H9 (cell line): Measurements from ENCODE around the gene UBA1. TPM values are rescaled to one million over a fixed set of nuclear protein-coding genes. Genes with fewer than 3 reads are reported as not detected.

ENCODE experiments used
- DNase-seq: peaks from one replicate; pipeline ENCODE4 v3.0.0-alpha.2; 2017
- H2AFZ ChIP-seq: one replicate; pipeline ENCODE4 v1.6.1; 2013; ENCODE audit warnings: mild to moderate bottlenecking, low read length, control low read depth, moderate library complexity
- H2AK5ac ChIP-seq: 2 replicates; pipeline ENCODE4 v1.6.1; 2013; ENCODE audit warnings: low read length, control low read depth, mixed read lengths; ENCODE audit not compliant: insufficient read length
- H2BK120ac ChIP-seq: one replicate; pipeline ENCODE4 v1.6.1; 2013; ENCODE audit warnings: low read depth, mild to moderate bottlenecking, low read length, control low read depth, inconsistent platforms; ENCODE audit not compliant: poor library complexity, severe bottlenecking
- H2BK12ac ChIP-seq: 2 replicates; pipeline ENCODE4 v1.6.1; 2013; ENCODE audit warnings: low read length, control low read depth, mixed read lengths, low read depth; ENCODE audit not compliant: insufficient read length
- H2BK15ac ChIP-seq: 2 replicates; pipeline ENCODE4 v1.6.1; 2013; ENCODE audit warnings: low read depth, low read length, control low read depth
- H2BK20ac ChIP-seq: one replicate; pipeline ENCODE4 v1.6.1; 2013; ENCODE audit warnings: low read depth, mild to moderate bottlenecking, low read length, control low read depth, inconsistent platforms; ENCODE audit not compliant: poor library complexity, severe bottlenecking
- H2BK5ac ChIP-seq: 2 replicates; pipeline ENCODE4 v1.6.1; 2013; ENCODE audit warnings: low read length, control low read depth, mixed read lengths; ENCODE audit not compliant: insufficient read length
- H3K14ac ChIP-seq: 2 replicates; pipeline ENCODE4 v1.6.1; 2013; ENCODE audit warnings: low read length, control low read depth; ENCODE audit not compliant: insufficient read depth
- H3K18ac ChIP-seq: 2 replicates; pipeline ENCODE4 v1.6.1; 2013; ENCODE audit warnings: low read depth, mild to moderate bottlenecking, mixed read lengths, low read length, control low read depth; ENCODE audit not compliant: insufficient read length
- H3K23ac ChIP-seq: 2 replicates; pipeline ENCODE4 v1.6.1; 2013; ENCODE audit warnings: low read length, control low read depth, mixed read lengths, low read depth; ENCODE audit not compliant: insufficient read length
- H3K23me2 ChIP-seq: 2 replicates; pipeline ENCODE4 v1.6.1; 2013; ENCODE audit warnings: low read depth, mild to moderate bottlenecking, mixed read lengths, low read length, control low read depth; ENCODE audit not compliant: insufficient read length, poor library complexity, severe bottlenecking
- H3K27ac ChIP-seq: 2 replicates; pipeline ENCODE4 v1.5.1; 2013; ENCODE audit warnings: low read length, control low read depth, mixed read lengths, low read depth; ENCODE audit not compliant: insufficient read length
- H3K27me3 ChIP-seq: 2 replicates; pipeline ENCODE4 v1.6.1; 2013; ENCODE audit warnings: low read length, control low read depth, inconsistent platforms; ENCODE audit not compliant: insufficient read depth
- H3K4ac ChIP-seq: 2 replicates; pipeline ENCODE4 v1.6.1; 2013; ENCODE audit warnings: low read depth, mild to moderate bottlenecking, control low read depth, inconsistent platforms, low read length, moderate library complexity
- H3K4me1 ChIP-seq: 2 replicates; pipeline ENCODE4 v1.6.1; 2013; ENCODE audit warnings: low read length, control low read depth, inconsistent platforms; ENCODE audit not compliant: insufficient read depth
- H3K4me2 ChIP-seq: 2 replicates; pipeline ENCODE4 v1.6.1; 2013; ENCODE audit warnings: low read length, control low read depth, mixed read lengths; ENCODE audit not compliant: insufficient read length, insufficient read depth
- H3K56ac ChIP-seq: 2 replicates; pipeline ENCODE4 v1.6.1; 2013; ENCODE audit warnings: low read depth, mild to moderate bottlenecking, mixed read lengths, low read length, control low read depth; ENCODE audit not compliant: insufficient read length
- H3K79me1 ChIP-seq: 2 replicates; pipeline ENCODE4 v1.6.1; 2013; ENCODE audit warnings: low read depth, mild to moderate bottlenecking, moderate library complexity, low read length, control low read depth, inconsistent platforms; ENCODE audit not compliant: insufficient read depth, poor library complexity, severe bottlenecking
- H3K79me2 ChIP-seq: 2 replicates; pipeline ENCODE4 v1.6.1; 2013; ENCODE audit warnings: low read length, control low read depth, inconsistent platforms; ENCODE audit not compliant: insufficient read depth
- H3K9ac ChIP-seq: 2 replicates; pipeline ENCODE4 v1.6.1; 2013; ENCODE audit warnings: low read length, control low read depth, mixed read lengths; ENCODE audit not compliant: insufficient read length; ENCODE audit errors: extremely low read depth
- H3K9me3 ChIP-seq: one replicate; pipeline ENCODE4 v1.6.1; 2013; ENCODE audit warnings: low read depth, low read length, inconsistent platforms; ENCODE audit not compliant: control insufficient read depth
- H3T11ph ChIP-seq: one replicate; pipeline ENCODE4 v1.6.1; 2013; ENCODE audit warnings: mild to moderate bottlenecking, low read length, control low read depth, inconsistent platforms
- H4K20me1 ChIP-seq: one replicate; pipeline ENCODE4 v1.6.1; 2013; ENCODE audit not compliant: control insufficient read depth, insufficient read length, insufficient read depth
- H4K5ac ChIP-seq: 2 replicates; pipeline ENCODE4 v1.6.1; 2013; ENCODE audit warnings: low read depth, mild to moderate bottlenecking, mixed read lengths, low read length, control low read depth; ENCODE audit not compliant: insufficient read length
- H4K8ac ChIP-seq: replicated peaks from 2 replicates; pipeline ENCODE4 v1.6.1; 2013; ENCODE audit warnings: low read length, control low read depth, mixed read lengths, low read depth; ENCODE audit not compliant: insufficient read length
- H4K91ac ChIP-seq: 2 replicates; pipeline ENCODE4 v1.6.1; 2013; ENCODE audit warnings: low read depth, mild to moderate bottlenecking, moderate library complexity, mixed read lengths, low read length, control low read depth; ENCODE audit not compliant: insufficient read length
- H3K27ac Mint-ChIP-seq, 3 experiments: 2 replicates in 2 of 3; 3 replicates in 1 of 3; pipeline ENCODE4 v1.8.0; 2020 to 2021; ENCODE audit warnings: mixed read lengths in 3 of 3, mild to moderate bottlenecking in 1 of 3, moderate library complexity in 1 of 3
- H3K27me3 Mint-ChIP-seq: 2 replicates; pipeline ENCODE4 v1.8.0; 2021; ENCODE audit warnings: low read depth, mild to moderate bottlenecking, moderate library complexity, mixed read lengths
- H3K36me3 Mint-ChIP-seq, 3 experiments: 2 replicates in 2 of 3; 3 replicates in 1 of 3; pipeline ENCODE4 v1.8.0; 2020 to 2021; ENCODE audit warnings: low read depth in 3 of 3, mixed read lengths in 3 of 3; ENCODE audit not compliant: insufficient read depth in 1 of 3
- H3K4me1 Mint-ChIP-seq, 2 experiments: 2 replicates each; pipeline ENCODE4 v1.8.0; 2020; ENCODE audit warnings: mixed read lengths in 2 of 2
- H3K4me3 Mint-ChIP-seq, 2 experiments: 2 replicates in 1 of 2; 3 replicates in 1 of 2; pipeline ENCODE4 v1.8.0; 2020 to 2021; ENCODE audit warnings: mild to moderate bottlenecking in 2 of 2, mixed read lengths in 2 of 2, moderate library complexity in 1 of 2
- H3K9me3 Mint-ChIP-seq, 2 experiments: 2 replicates in 1 of 2; 3 replicates in 1 of 2; pipeline ENCODE4 v1.8.0; 2020; ENCODE audit warnings: mild to moderate bottlenecking in 2 of 2, mixed read lengths in 2 of 2, moderate library complexity in 1 of 2
- WGBS: extraction: QIAGEN DNeasy Blood & Tissue Kit; methylation state at CpG from one replicate; pipeline ENCODE4 v1.1.7; 2013; ENCODE audit warnings: missing lambda C conversion rate, low lambda C conversion rate, mixed read lengths; ENCODE audit not compliant: insufficient read length; ENCODE audit errors: extremely low coverage; 5-methylcytosine and 5-hydroxymethylcytosine counted together
- total RNA-seq: library from RNA; stranded (reverse); gene quantifications from 2 replicates; pipeline ENCODE4 v1.2.1, GENCODE V29; 2021
- TF ChIP-seq, protein P1 (sequence below): fragments of 200-600 bp; sonication (generic); conservative IDR thresholded peaks from 3 replicates; pipeline ENCODE4 v1.8.0; 2021; ENCODE audit warnings: antibody characterized with exemption, mild to moderate bottlenecking

Gene UBA1
- total RNA-seq, 1 experiment from 2014 or later: 427 TPM

DNA sequence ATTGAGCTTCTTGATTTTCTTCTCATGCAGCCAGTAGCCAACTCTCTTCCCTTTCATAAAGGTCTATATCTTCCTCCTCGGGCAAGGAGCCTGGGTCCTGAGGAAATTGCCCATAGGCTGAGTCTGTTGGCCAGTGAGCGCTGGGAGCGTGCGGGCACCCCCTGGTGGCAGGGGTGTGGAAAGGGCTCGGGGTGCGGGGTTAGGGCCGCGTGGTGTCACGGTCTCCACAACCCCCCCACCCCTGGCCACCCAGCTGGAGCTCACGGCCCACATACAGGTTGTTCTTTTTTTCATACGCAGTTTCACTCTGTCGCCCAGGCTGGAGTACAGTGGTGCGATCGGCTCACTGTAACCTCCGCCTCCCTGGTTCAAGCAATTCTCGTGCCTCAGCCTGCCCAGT, 35.5 kb upstream of the UBA1 start:
- Histone ChIP-seq H2AFZ (no peak overlapping the region), H3K27ac (no peak overlapping the region), H4K8ac (no peak overlapping the region), H3K9ac (no peak overlapping the region), H2BK20ac (no peak overlapping the region), H3K27me3 (no peaks in the 10 kb centered on the region), H3K79me1 (no peaks in the 10 kb centered on the region), H2BK120ac (no peak overlapping the region), H3K56ac (no peak overlapping the region), H3K23ac (no peak overlapping the region), H3K4me2 (no peak overlapping the region), H2BK5ac (no peak overlapping the region), H3K79me2 (no peaks in the 10 kb centered on the region; the same call in 1 of the 2 replicates), H3T11ph (no peak overlapping the region), H3K14ac (no peak overlapping the region), H3K4me1 (no peaks in the 10 kb centered on the region), H4K20me1 (no peaks in the 10 kb centered on the region), H4K91ac (no peak overlapping the region), H2AK5ac (no peak overlapping the region), H3K23me2 (no peaks in the 10 kb centered on the region), H2BK12ac (no peak overlapping the region), H3K18ac (no peak overlapping the region), H4K5ac (no peak overlapping the region), H3K4ac (no peak overlapping the region), H3K9me3 (no peaks in the 10 kb centered on the region), H2BK15ac (no peak overlapping the region)
- Mint-ChIP-seq H3K27ac (peak overlapping the region in 1 of 3 experiments; percentile 54; a peak in 1 of 7 replicates), H3K27me3 (no peaks in the 10 kb centered on the region), H3K36me3 (peaks cover 36 to 54% (median 49%) of the 10 kb centered on the region in 3 experiments), H3K4me1 (no peaks in the 10 kb centered on the region), H3K4me3 (no peak overlapping the region; a peak in 1 of 5 replicates), H3K9me3 (peaks cover 61 to 74% of the 10 kb centered on the region in 2 experiments)
- TF ChIP-seq, protein P1, sequence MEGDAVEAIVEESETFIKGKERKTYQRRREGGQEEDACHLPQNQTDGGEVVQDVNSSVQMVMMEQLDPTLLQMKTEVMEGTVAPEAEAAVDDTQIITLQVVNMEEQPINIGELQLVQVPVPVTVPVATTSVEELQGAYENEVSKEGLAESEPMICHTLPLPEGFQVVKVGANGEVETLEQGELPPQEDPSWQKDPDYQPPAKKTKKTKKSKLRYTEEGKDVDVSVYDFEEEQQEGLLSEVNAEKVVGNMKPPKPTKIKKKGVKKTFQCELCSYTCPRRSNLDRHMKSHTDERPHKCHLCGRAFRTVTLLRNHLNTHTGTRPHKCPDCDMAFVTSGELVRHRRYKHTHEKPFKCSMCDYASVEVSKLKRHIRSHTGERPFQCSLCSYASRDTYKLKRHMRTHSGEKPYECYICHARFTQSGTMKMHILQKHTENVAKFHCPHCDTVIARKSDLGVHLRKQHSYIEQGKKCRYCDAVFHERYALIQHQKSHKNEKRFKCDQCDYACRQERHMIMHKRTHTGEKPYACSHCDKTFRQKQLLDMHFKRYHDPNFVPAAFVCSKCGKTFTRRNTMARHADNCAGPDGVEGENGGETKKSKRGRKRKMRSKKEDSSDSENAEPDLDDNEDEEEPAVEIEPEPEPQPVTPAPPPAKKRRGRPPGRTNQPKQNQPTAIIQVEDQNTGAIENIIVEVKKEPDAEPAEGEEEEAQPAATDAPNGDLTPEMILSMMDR: peak; percentile 47; the same call in 2 of the 3 replicates
- WGBS: no CpG with 5 or more reads among the region's 16 CpGs
- no peak for DNase-seq
